ENCODE results near the gene RSPH10B2. TPM values are rescaled to one million over a fixed set of nuclear protein-coding genes. Genes with fewer than 3 reads are reported as not detected.
"Not testable (repeated sequence)": the region's sequence is repeated elsewhere in the genome, so short reads cannot be mapped to it uniquely, and the experiment has no call there.

Gene RSPH10B2
- total RNA-seq, 1 donor from 2014 or later = 1.0 TPM

DNA sequence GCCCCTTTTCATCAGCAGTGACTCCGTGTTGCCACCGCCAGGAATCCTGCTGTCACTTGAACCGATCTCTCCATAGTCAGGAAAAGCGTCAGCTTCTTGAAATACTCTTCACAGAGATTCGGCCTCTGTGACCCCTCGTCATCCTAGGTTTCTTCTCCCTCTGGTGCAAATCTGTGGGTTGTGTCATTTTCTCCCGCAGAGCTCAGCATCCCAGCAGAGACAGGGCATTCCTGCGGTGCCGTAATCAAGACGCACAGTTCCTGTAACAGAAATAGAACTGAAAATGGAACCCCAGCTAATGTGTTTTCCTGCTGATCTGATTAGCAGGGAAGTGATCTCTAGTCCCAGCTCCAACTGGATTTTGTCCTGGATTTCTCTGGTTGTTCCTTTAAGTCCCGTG lies 40.4 kb downstream of the RSPH10B2 start:
- not testable (repeated sequence) for DNase-seq; H3K36me3 Mint-ChIP-seq (ENCODE audit: unreplicated experiment); H3K9me3 Mint-ChIP-seq (ENCODE audit: unreplicated experiment); H3K4me1 Mint-ChIP-seq (ENCODE audit: low read depth, unreplicated experiment); H3K27ac Mint-ChIP-seq (ENCODE audit: unreplicated experiment); H3K27me3 Mint-ChIP-seq (ENCODE audit: unreplicated experiment); H3K4me3 Mint-ChIP-seq (ENCODE audit: unreplicated experiment)

DNA sequence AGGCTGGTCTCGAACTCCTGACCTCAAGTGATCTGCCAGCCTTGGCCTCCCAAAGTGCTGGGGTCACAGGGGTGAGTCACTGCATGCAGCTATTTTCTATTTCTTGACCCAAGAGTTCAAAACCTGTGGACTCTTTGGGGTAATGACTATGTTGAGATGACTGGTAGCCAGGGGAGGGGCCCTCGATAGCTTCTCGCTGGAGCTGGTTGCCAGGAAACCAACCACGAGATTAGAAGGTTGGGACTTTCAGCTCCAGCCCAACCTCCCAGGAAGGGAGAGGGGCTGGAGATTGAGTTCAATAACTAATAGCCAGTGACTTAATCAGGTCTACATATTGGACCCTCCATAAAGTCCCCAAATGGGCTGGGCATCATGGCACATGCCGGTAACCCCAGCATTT lies 43.3 kb downstream of the RSPH10B2 start:
- DNase-seq; H3K36me3 Mint-ChIP-seq (ENCODE audit: unreplicated experiment); H3K27ac Mint-ChIP-seq (ENCODE audit: unreplicated experiment); H3K4me3 Mint-ChIP-seq (ENCODE audit: unreplicated experiment); H3K4me1 Mint-ChIP-seq (ENCODE audit: low read depth, unreplicated experiment); H3K9me3 Mint-ChIP-seq (ENCODE audit: unreplicated experiment); H3K27me3 Mint-ChIP-seq (ENCODE audit: unreplicated experiment): not testable (repeated sequence)

DNA sequence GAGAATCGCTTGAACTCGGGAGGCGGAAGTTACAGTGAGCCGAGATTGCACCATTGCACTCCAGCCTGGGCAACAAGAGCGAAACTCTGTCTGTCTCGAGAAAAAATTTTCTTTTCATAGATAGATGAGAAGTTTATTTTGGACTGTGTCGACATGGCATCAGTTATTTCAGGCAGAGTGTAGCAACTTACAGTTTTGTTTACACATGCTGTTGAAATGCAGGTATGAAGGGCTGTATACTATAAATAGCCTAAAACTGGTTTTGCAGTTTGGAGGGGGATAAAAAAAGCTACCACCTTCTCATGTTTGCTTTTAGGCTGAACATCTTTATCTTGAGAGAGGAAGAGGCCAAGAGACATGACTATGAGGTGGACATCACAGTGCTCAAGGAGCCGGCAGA lies 44.1 kb downstream of the RSPH10B2 start:
- not testable (repeated sequence) for H3K36me3 Mint-ChIP-seq (ENCODE audit: unreplicated experiment); H3K27me3 Mint-ChIP-seq (ENCODE audit: unreplicated experiment); H3K4me1 Mint-ChIP-seq (ENCODE audit: low read depth, unreplicated experiment); DNase-seq; H3K27ac Mint-ChIP-seq (ENCODE audit: unreplicated experiment); H3K9me3 Mint-ChIP-seq (ENCODE audit: unreplicated experiment); H3K4me3 Mint-ChIP-seq (ENCODE audit: unreplicated experiment)

DNA sequence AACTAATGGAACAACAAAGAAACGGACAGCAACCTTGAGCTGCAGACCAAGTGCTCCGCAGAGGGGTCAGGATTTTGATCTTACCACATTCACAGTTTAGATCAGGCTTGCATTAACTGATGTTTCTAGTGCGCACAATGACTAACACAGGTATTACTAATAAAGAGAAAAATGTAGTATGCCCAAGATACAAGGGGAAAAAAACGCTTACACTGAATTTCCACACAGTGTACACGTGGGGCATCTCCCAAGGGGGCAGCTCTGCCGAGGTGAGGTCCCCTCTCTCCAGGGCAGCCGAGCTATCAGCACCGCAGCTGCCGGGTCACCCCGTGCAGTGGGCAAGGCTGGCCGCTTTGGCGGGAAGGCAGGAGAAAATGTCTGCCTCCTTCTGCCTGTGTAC lies 46.0 kb downstream of the RSPH10B2 start:
- DNase-seq; H3K4me3 Mint-ChIP-seq (ENCODE audit: unreplicated experiment); H3K36me3 Mint-ChIP-seq (ENCODE audit: unreplicated experiment); H3K27ac Mint-ChIP-seq (ENCODE audit: unreplicated experiment); H3K27me3 Mint-ChIP-seq (ENCODE audit: unreplicated experiment); H3K9me3 Mint-ChIP-seq (ENCODE audit: unreplicated experiment); H3K4me1 Mint-ChIP-seq (ENCODE audit: low read depth, unreplicated experiment): not testable (repeated sequence)

DNA sequence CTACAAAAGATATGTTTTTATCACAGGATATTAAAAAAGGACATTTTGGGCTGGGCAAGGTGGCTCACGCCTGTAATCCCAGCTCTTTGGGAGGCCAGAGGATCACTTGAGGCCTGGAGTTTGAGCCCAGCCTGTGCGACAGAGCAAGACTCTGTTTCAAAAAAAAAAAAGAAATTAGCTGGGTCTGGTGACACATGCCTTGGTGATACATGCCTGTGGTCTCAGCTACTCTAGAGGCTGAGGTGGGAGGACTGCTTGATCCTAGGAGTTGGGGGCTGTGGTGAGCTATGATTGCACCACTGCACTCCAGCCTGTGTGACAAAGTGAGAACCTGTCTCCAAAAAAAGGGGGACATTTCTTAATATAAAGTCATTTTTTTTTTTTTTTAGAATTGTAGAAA lies 46.4 kb downstream of the RSPH10B2 start:
- not testable (repeated sequence) for DNase-seq; H3K27me3 Mint-ChIP-seq (ENCODE audit: unreplicated experiment); H3K9me3 Mint-ChIP-seq (ENCODE audit: unreplicated experiment); H3K27ac Mint-ChIP-seq (ENCODE audit: unreplicated experiment); H3K4me3 Mint-ChIP-seq (ENCODE audit: unreplicated experiment); H3K36me3 Mint-ChIP-seq (ENCODE audit: unreplicated experiment); H3K4me1 Mint-ChIP-seq (ENCODE audit: low read depth, unreplicated experiment)

DNA sequence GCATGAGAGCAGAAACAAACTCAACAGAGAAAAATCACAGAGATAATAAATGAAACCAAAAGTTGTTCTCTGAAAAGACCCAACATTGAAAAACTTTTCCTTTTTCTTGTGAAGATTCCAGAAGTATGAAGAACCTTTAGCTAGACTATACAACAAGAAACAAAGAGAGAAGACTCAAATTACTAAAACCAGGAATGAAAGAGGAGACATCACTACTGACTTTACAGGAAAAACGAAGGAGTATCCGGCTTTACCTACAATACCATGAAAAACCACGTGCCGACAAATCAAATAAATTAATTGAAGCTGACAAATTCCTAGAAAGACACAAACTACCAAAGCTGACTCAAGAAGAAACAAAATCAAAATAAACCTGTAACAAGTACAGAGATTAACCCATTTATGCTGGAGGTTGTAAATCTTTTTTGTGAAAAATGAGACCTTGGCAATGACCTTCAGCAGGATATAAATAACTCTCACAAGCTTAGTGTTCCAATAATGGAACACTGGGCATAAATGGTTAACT lies 53.6 kb downstream of the RSPH10B2 start:
- H3K9me3 Mint-ChIP-seq (ENCODE audit: unreplicated experiment); H3K4me3 Mint-ChIP-seq (ENCODE audit: unreplicated experiment); DNase-seq; H3K36me3 Mint-ChIP-seq (ENCODE audit: unreplicated experiment); H3K27ac Mint-ChIP-seq (ENCODE audit: unreplicated experiment); H3K27me3 Mint-ChIP-seq (ENCODE audit: unreplicated experiment); H3K4me1 Mint-ChIP-seq (ENCODE audit: low read depth, unreplicated experiment): not testable (repeated sequence)

DNA sequence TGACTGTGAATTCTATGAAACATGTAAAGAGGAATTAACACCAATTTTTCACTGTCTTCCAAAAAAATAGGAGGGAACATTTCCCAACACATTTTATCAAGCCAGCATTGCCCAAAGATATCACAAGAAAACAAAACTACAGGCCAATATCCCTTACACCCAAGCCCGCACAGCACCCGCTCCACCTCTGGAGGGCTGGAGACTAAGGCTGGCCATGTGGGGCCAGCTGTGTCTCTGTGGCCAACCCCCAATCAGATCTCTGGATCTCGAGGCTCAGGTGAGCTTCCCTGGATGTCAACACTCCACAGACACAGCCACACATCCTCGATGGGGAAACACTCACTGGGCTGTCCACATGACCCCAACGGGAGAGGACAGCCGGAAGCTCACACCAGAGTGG lies 54.1 kb downstream of the RSPH10B2 start:
- not testable (repeated sequence) for DNase-seq; H3K36me3 Mint-ChIP-seq (ENCODE audit: unreplicated experiment); H3K9me3 Mint-ChIP-seq (ENCODE audit: unreplicated experiment); H3K4me1 Mint-ChIP-seq (ENCODE audit: low read depth, unreplicated experiment); H3K27me3 Mint-ChIP-seq (ENCODE audit: unreplicated experiment); H3K4me3 Mint-ChIP-seq (ENCODE audit: unreplicated experiment); H3K27ac Mint-ChIP-seq (ENCODE audit: unreplicated experiment)

DNA sequence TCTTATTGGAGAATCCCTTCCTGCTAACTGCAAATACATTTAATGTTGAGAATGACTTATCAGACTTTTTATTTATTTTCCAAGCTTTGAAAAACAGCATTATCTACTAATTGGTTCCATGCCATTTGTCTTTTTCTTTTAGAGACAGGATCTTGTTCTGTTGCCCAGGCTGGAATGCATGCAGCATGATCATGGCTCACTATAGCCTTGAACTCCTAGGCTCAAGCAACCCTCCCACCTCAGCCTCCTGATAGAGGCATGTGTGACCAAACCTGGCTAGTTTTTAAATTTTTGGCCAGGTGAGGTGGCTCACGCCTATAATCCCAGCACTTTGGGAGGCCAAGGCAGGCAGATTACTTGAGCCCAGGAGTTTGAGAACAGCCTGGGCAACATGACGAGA lies 59.1 kb downstream of the RSPH10B2 start:
- not testable (repeated sequence) for H3K36me3 Mint-ChIP-seq (ENCODE audit: unreplicated experiment); H3K4me3 Mint-ChIP-seq (ENCODE audit: unreplicated experiment); H3K9me3 Mint-ChIP-seq (ENCODE audit: unreplicated experiment); H3K27me3 Mint-ChIP-seq (ENCODE audit: unreplicated experiment); DNase-seq; H3K4me1 Mint-ChIP-seq (ENCODE audit: low read depth, unreplicated experiment); H3K27ac Mint-ChIP-seq (ENCODE audit: unreplicated experiment)

DNA sequence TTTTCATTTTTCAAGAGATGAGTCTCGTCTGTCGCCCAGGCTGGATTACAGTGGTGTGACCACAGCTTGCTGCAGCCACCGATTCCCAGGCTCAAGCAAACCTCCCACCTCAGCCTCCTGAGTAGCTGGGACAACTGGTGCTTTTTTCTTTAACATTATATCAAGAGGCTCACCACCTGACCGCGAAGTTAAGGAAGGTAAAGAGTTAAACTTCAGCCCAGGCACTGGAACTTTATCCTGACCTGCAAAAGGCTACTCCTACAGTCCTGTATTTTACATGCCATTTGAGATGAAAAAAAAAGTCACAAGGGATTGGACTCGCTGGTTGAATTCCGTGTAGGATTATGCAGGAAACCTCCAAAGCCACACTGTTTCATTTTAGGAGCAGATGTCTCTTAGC lies 61.6 kb downstream of the RSPH10B2 start:
- DNase-seq; H3K4me1 Mint-ChIP-seq (ENCODE audit: low read depth, unreplicated experiment); H3K27me3 Mint-ChIP-seq (ENCODE audit: unreplicated experiment); H3K9me3 Mint-ChIP-seq (ENCODE audit: unreplicated experiment); H3K36me3 Mint-ChIP-seq (ENCODE audit: unreplicated experiment): not testable (repeated sequence)
- Mint-ChIP-seq H3K27ac (ENCODE audit: unreplicated experiment) (peak overlapping the region; percentile 64), H3K4me3 (ENCODE audit: unreplicated experiment) (peak overlapping the region; percentile 42)

DNA sequence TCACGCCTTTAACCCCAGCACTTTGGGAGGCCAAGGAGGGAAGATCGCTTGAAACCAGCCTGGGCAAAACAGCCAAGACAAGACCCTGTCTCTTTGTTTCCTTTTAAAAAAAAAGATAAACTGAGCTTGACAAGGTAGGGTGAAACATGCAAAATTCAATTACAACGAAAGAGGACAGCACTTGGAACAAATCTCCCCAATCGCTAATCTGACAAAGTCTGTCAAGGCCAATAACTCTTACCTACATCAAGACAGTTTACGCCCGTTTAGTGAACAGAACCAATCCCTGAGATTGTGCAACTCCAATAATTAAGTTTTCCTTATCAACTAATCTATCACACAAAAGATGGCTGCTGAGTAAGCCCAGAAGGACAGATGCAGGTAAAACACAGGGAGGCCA lies 67.7 kb downstream of the RSPH10B2 start:
- H3K27ac Mint-ChIP-seq (ENCODE audit: unreplicated experiment); H3K9me3 Mint-ChIP-seq (ENCODE audit: unreplicated experiment); H3K4me3 Mint-ChIP-seq (ENCODE audit: unreplicated experiment); DNase-seq; H3K4me1 Mint-ChIP-seq (ENCODE audit: low read depth, unreplicated experiment); H3K27me3 Mint-ChIP-seq (ENCODE audit: unreplicated experiment); H3K36me3 Mint-ChIP-seq (ENCODE audit: unreplicated experiment): not testable (repeated sequence)

DNA sequence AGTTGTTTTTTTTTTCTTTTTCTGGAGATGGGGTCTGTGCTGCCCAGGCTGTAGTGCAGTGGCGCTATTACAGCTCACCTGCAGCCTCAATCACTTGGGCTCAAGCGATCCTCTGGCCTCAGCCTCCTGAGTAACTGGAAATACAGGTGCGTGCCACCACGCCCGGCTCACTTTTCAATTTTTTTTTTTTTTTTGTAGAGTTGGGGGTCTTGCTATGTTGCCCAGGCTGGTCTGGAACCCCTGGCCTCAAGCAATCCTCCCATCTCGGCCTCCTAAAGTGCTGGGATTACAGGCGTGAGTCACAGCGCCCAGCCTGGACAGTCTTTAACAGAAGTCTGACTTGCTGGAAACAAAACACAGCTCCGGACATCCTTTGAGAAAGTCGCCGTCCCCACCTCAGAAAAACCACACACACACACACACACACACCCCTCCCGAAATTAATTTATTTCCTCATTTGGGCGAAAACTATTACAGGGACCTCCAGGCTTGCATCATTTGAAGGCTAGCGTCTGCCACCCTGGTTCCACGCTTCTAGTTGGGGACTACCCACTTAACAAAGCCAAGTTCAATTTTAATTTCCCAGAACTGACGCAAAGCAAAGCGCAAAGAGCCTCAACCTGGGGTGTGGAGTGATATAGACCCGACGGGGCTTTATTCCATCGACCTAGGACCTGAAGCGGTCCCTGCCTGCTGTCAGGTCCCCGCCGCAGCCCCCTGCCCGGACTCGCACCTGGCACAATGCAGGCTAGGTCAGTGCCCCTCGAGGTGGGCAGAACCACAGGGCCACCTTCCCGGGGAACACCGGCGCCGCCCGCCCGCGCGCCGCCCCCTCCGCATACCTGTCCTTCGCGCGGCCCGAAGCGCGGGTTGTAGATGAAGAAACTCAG lies 71.6 kb downstream of the RSPH10B2 start:
- H3K4me3 Mint-ChIP-seq (ENCODE audit: unreplicated experiment) = peak overlapping the region; percentile 88
- not testable (repeated sequence) for H3K9me3 Mint-ChIP-seq (ENCODE audit: unreplicated experiment); H3K27ac Mint-ChIP-seq (ENCODE audit: unreplicated experiment); DNase-seq; H3K27me3 Mint-ChIP-seq (ENCODE audit: unreplicated experiment); H3K4me1 Mint-ChIP-seq (ENCODE audit: low read depth, unreplicated experiment); H3K36me3 Mint-ChIP-seq (ENCODE audit: unreplicated experiment)

DNA sequence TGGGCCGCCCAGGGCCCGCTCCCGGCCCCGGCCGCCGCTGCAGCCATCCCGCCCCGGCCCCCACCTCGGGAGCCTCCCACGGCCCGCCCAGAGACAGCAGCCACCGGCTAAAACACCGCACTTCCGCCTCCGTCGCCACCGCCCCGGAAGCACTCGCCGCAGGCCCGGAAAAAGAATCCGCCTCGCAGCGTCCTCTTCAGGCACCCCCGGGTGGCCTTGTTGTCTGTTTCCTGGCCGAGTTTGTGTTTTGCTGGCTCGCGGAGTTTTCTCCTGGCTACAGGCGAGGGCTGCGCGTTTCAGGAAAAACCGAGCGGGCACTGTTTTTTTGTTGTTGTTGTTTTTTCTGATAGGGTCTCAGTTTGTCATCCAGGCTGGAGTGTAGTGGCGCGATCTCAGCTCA lies 72.2 kb downstream of the RSPH10B2 start, which contains the start of gene CCZ1B:
TSS of gene CCZ1B (minus strand) at position 125 of the 400 bp plus-strand sequence. CDS start at position 47, 78 bp downstream.
- peak within 1 kb of the TSS; percentile 94 for H3K27ac Mint-ChIP-seq (ENCODE audit: unreplicated experiment)
- not testable (repeated sequence) for H3K27me3 Mint-ChIP-seq (ENCODE audit: unreplicated experiment); H3K9me3 Mint-ChIP-seq (ENCODE audit: unreplicated experiment); H3K36me3 Mint-ChIP-seq (ENCODE audit: unreplicated experiment); H3K4me1 Mint-ChIP-seq (ENCODE audit: low read depth, unreplicated experiment)
- peak within 1 kb of the TSS; percentile 88 for H3K4me3 Mint-ChIP-seq (ENCODE audit: unreplicated experiment)
- peak; percentile 82 for DNase-seq
